Neural cell (in vitro differentiated cells): ENCODE results near the gene IGF2BP3. TPM values are rescaled to one million over a fixed set of nuclear protein-coding genes. Genes with fewer than 3 reads are reported as not detected.
"Not testable (repeated sequence)": the region's sequence is repeated elsewhere in the genome, so short reads cannot be mapped to it uniquely, and the experiment has no call there.

Source experiments
- H2AFZ ChIP-seq: fragments of 200-600, 300-800 bp; sonication (generic), shearing (Covaris generic); 2 replicates; pipeline ENCODE4 v1.6.0; 2014; ENCODE audit warnings: low read depth, mild to moderate bottlenecking, antibody characterized with exemption, low read length, moderate library complexity
- H3F3A ChIP-seq: fragments of 200-600 bp; shearing (Covaris generic); 2 replicates; pipeline ENCODE4 v1.6.1; 2016; ENCODE audit warnings: mild to moderate bottlenecking, moderate library complexity, mixed read lengths, antibody characterized with exemption, low read length; ENCODE audit not compliant: insufficient read depth, poor library complexity, severe bottlenecking
- H3K27ac ChIP-seq: fragments of 200-600, 300-800 bp; sonication (generic), shearing (Covaris generic); 2 replicates; pipeline ENCODE4 v1.5.1; 2014; ENCODE audit warnings: mild to moderate bottlenecking, low read length, moderate library complexity
- H3K27me3 ChIP-seq: fragments of 300-800, 200-600 bp; sonication (generic), shearing (Covaris generic); 2 replicates; pipeline ENCODE4 v1.6.0; 2014; ENCODE audit warnings: mild to moderate bottlenecking, low read depth, low read length, moderate library complexity; ENCODE audit not compliant: insufficient read depth
- H3K36me3 ChIP-seq: fragments of 300-800, 200-600 bp; sonication (generic), shearing (Covaris generic); 2 replicates; pipeline ENCODE4 v1.5.1; 2014; ENCODE audit warnings: mild to moderate bottlenecking, antibody characterized with exemption, low read length, moderate library complexity; ENCODE audit not compliant: insufficient read depth
- H3K4me2 ChIP-seq: fragments of 300-800, 200-600 bp; sonication (generic), shearing (Covaris generic); 2 replicates; pipeline ENCODE4 v1.6.0; 2014; ENCODE audit warnings: mild to moderate bottlenecking, low read length
- H3K4me3 ChIP-seq: fragments of 300-800, 200-600 bp; sonication (generic), shearing (Covaris generic); 2 replicates; pipeline ENCODE4 v1.5.1; 2014; ENCODE audit warnings: mild to moderate bottlenecking, low read length, moderate library complexity
- H3K79me2 ChIP-seq: fragments of 200-600 bp; shearing (Covaris generic); replicated peaks from 2 replicates; pipeline ENCODE4 v1.6.0; 2014; ENCODE audit warnings: mild to moderate bottlenecking, low read length, moderate library complexity; ENCODE audit not compliant: insufficient read depth
- H3K9ac ChIP-seq: fragments of 300-800, 200-600 bp; sonication (generic), shearing (Covaris generic); 2 replicates; pipeline ENCODE4 v1.6.1; 2016; ENCODE audit warnings: mild to moderate bottlenecking, low read length, mixed read lengths
- H3K9me2 ChIP-seq: fragments of 200-600 bp; shearing (Covaris generic); 2 replicates; pipeline ENCODE4 v1.6.1; 2016; ENCODE audit warnings: mild to moderate bottlenecking, low read length, mixed read lengths; ENCODE audit not compliant: insufficient read depth
- H3K9me3 ChIP-seq: fragments of 200-600, 300-800 bp; sonication (generic), shearing (Covaris generic); 2 replicates; pipeline ENCODE4 v1.6.1; 2016; ENCODE audit warnings: mild to moderate bottlenecking, mixed run types, low read length, moderate library complexity, mixed read lengths
- H4K20me1 ChIP-seq: fragments of 200-600 bp; shearing (Covaris generic); 2 replicates; pipeline ENCODE4 v1.6.1; 2016; ENCODE audit warnings: mild to moderate bottlenecking, mixed run types; ENCODE audit not compliant: insufficient read depth
- CTCF ChIP-seq: fragments of 450-650 bp; IDR thresholded peaks from 2 replicates; pipeline ENCODE4 v1.5.1; 2014; ENCODE audit warnings: antibody characterized with exemption, mild to moderate bottlenecking, moderate library complexity; ENCODE audit not compliant: poor library complexity, severe bottlenecking
- EP300 ChIP-seq: fragments of 450-650 bp; conservative IDR thresholded peaks from 2 replicates; pipeline ENCODE4 v1.6.1; 2014; ENCODE audit warnings: antibody characterized with exemption, mild to moderate bottlenecking, moderate library complexity; ENCODE audit not compliant: poor library complexity, severe bottlenecking
- EZH2 ChIP-seq: fragments of 200-600, 300-800 bp; shearing (Covaris generic), sonication (generic); IDR thresholded peaks from 2 replicates; pipeline ENCODE4 v1.6.1; 2014; ENCODE audit warnings: antibody characterized with exemption, low read length, borderline replicate concordance, mild to moderate bottlenecking; ENCODE audit not compliant: insufficient read depth, poor library complexity, severe bottlenecking
- MXI1 ChIP-seq: fragments of 450-650 bp; conservative IDR thresholded peaks from 2 replicates; pipeline ENCODE4 v1.6.1; 2014; ENCODE audit warnings: antibody characterized with exemption, mild to moderate bottlenecking; ENCODE audit not compliant: poor library complexity, severe bottlenecking
- POLR2AphosphoS5 ChIP-seq: IDR thresholded peaks from 2 replicates; pipeline ENCODE4 v1.6.1; 2012
- RAD21 ChIP-seq: fragments of 450-650 bp; conservative IDR thresholded peaks from 2 replicates; pipeline ENCODE4 v1.6.1; 2014; ENCODE audit warnings: antibody characterized with exemption, mild to moderate bottlenecking, moderate library complexity
- REST ChIP-seq: IDR thresholded peaks from 2 replicates; pipeline ENCODE4 v1.6.1; 2012; ENCODE audit warnings: borderline replicate concordance
- SMC3 ChIP-seq: fragments of 450-650 bp; conservative IDR thresholded peaks from 2 replicates; pipeline ENCODE4 v1.6.1; 2014; ENCODE audit warnings: antibody characterized with exemption, mild to moderate bottlenecking, moderate library complexity; ENCODE audit not compliant: poor library complexity
- TAF1 ChIP-seq: IDR thresholded peaks from 2 replicates; pipeline ENCODE4 v1.6.1; 2012; ENCODE audit warnings: low read depth
- polyA plus RNA-seq: library from polyadenylated mRNA; depleted of rRNA; stranded (reverse); fragments of >200 nt; gene quantifications from 2 replicates; pipeline ENCODE4 v1.2.3, GENCODE V29; 2014

The IGF2BP3 gene
- polyA plus RNA-seq, 1 donor from 2014 or later, result 29.6 TPM

GRCh38 chr7:23410446-23411183, 59.7 kb downstream of the IGF2BP3 start:
- H3K4me3 ChIP-seq, result no peak overlapping the region
- no peaks in the 10 kb centered on the region for H3K9me3 ChIP-seq
- no peaks in the 10 kb centered on the region for H3F3A ChIP-seq
- no peak overlapping the region for H3K9ac ChIP-seq
- no peaks in the 10 kb centered on the region for H3K9me2 ChIP-seq
- no peak overlapping the region for H3K27ac ChIP-seq
- H2AFZ ChIP-seq, result no peak overlapping the region
- no peaks in the 10 kb centered on the region for H4K20me1 ChIP-seq
- H3K36me3 ChIP-seq, result no peaks in the 10 kb centered on the region
- no peaks in the 10 kb centered on the region for H3K27me3 ChIP-seq
- H3K4me2 ChIP-seq, result no peak overlapping the region
- TF ChIP-seq EP300 (no peak), EZH2 (no peak), REST (no peak), POLR2AphosphoS5 (no peak), MXI1 (no peak), SMC3 (no peak), RAD21 (no peak), TAF1 (no peak), CTCF (no peak)
- H3K79me2 ChIP-seq, result peaks cover 18% of the 10 kb centered on the region

- not testable (repeated sequence) for H3K9me3 ChIP-seq, H3K27me3 ChIP-seq, H2AFZ ChIP-seq, H3K9ac ChIP-seq, H3K4me2 ChIP-seq, H3K36me3 ChIP-seq, H3K27ac ChIP-seq, H3F3A ChIP-seq, H3K4me3 ChIP-seq, H4K20me1 ChIP-seq, H3K9me2 ChIP-seq
- peaks cover 25% of the 10 kb centered on the region for H3K79me2 ChIP-seq
Observed at GRCh38 chr7:23406564-23406963, 63.7 kb downstream of the IGF2BP3 start.

DNA sequence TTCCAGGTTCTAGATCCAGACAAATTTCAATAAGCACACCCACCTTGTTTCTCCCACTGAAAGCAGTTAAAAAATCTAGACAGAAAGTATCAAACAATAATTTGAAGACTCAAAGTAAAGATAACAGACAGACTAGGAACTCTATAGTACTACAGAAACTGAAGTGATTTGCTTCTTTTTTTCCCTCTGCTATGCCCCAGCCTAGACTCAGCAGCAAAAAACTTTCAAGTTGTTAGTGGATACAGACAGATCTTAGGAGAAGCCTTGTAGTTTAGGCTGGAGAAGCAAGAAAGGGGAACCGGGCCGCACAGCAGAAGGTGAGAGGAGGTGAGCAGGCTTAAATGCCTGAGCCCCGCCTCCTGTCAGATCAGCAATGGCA, 65.1 kb downstream of the IGF2BP3 start:
- Histone ChIP-seq H4K20me1 (no peaks in the 10 kb centered on the region), H3K9me3 (no peaks in the 10 kb centered on the region), H3K9me2 (no peaks in the 10 kb centered on the region), H3K27me3 (no peaks in the 10 kb centered on the region), H3K36me3 (no peaks in the 10 kb centered on the region), H3K4me2 (no peak overlapping the region), H3K9ac (no peak overlapping the region), H2AFZ (no peak overlapping the region), H3K4me3 (no peak overlapping the region), H3F3A (no peaks in the 10 kb centered on the region), H3K79me2 (peaks cover 25% of the 10 kb centered on the region), H3K27ac (no peak overlapping the region)
- no peak for TF ChIP-seq EZH2
- TF ChIP-seq POLR2AphosphoS5, result no peak
- no peak for TF ChIP-seq MXI1
- no peak for TF ChIP-seq RAD21
- TF ChIP-seq TAF1, result no peak
- no peak for TF ChIP-seq SMC3
- TF ChIP-seq CTCF, result no peak
- TF ChIP-seq REST, result no peak
- TF ChIP-seq EP300, result no peak
